Measurements from ENCODE around the gene PLIN4. TPM values are rescaled to one million over a fixed set of nuclear protein-coding genes. Genes with fewer than 3 reads are reported as not detected.
"Not testable (repeated sequence)": the region's sequence is repeated elsewhere in the genome, so short reads cannot be mapped to it uniquely, and the experiment has no call there.

PLIN4 gene
- polyA plus RNA-seq, 1 donor = 1.8 TPM

DNA sequence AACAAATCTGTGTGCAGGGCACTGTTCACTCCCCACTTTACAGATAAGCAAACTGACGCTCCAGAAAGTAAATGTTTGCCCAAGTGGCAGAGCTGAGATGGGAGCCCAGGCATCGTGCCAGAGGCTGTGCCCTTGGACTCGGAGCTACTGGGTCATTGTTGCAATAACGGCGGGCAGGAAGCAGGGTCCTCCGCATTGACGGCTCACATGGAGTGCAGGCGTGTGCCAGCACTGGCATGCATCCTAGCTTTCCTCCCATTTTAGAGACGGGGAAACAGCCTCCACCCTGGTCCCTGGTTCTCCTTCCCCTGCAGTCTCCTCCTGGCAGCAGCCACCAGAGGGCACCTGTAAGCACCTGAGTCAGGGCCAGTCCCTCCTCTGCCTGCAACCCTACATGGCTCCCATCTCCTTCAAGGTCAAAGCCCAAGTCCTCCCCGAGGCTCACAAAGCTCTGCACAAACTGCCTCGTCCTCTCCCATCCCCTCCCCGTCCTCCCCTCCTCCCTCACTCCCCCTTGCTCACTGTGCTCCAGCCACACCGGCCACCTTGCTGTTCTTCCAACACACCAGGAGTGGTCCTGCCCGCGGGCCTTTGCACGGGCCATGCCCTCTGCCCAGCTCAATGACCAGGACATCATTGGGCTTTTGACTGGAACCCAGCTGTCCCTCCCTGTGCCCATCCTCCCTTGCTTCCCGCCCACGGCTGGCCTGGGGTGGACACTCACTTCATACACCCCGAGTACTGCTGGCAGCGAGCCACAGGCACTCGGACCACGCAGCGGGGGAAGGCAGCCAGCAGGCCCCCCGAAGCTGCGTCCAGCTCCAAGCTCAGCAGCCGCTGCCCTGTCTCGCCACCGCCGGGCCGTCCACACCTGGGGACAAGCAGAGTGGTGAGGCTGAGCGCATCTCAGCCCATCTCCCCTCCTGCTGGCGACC, 29.3 kb upstream of the PLIN4 start:
- Histone ChIP-seq H3K27ac (ENCODE audit: low read length) (no peak overlapping the region), H3K36me3 (ENCODE audit: control insufficient read depth, insufficient read depth, low read length) (no peaks in the 10 kb centered on the region), H3K27me3 (ENCODE audit: control insufficient read depth, insufficient read depth, low read length) (no peaks in the 10 kb centered on the region), H3K4me3 (ENCODE audit: low read length) (no peak overlapping the region), H3K9me3 (ENCODE audit: control insufficient read depth, low read depth, low read length) (peaks cover 6% of the 10 kb centered on the region), H3K4me1 (ENCODE audit: control insufficient read depth, insufficient read depth, low read length) (no peaks in the 10 kb centered on the region)
- WGBS (ENCODE audit: insufficient coverage, low lambda C conversion rate) = no CpG with 5 or more reads among the region's 32 CpGs
- no peak for DNase-seq

DNA sequence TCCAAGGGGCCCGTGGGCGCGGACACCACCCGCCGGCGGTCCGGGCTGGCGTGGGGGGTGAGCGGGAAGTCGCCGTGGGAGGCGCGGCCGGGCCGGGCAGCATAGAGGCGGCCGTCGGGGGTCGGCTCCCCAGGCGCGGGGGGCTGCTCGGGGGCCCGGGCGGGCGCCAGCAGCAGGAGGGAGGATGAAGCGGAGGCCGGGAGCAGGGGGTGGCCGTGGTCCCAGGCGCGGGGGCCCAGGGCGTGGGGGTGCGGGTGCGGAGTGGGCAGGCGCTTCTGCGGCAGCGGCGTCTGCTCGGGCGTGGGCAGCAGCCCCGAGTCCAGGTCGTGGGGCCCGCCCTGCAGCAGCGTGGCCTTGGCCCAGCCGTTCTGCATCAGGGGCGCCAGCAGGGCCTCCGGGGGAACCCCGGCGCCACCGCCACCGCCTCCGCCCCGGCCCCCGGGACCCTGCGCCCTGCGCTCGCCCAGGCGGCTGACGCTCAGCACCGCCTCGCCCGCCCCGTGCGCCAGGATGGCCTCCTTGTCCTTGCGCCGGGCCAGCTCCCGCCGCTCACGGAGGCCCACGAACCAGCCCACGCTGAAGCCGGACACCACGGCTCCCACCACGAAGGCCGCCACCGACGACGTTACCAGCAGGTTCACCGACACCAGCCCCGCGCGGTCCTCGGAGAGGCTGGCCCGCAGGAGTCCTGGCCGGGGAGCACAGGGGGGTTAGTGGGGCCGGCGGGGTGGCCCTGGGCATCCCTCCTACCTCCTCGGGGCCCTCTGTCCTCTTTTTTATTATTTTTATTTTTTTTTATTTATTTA, 25.8 kb upstream of the PLIN4 start:
- H3K4me1 ChIP-seq (ENCODE audit: control insufficient read depth, insufficient read depth, low read length) = no peaks in the 10 kb centered on the region
- H3K27me3 ChIP-seq (ENCODE audit: control insufficient read depth, insufficient read depth, low read length) = no peaks in the 10 kb centered on the region
- H3K36me3 ChIP-seq (ENCODE audit: control insufficient read depth, insufficient read depth, low read length) = no peaks in the 10 kb centered on the region
- H3K4me3 ChIP-seq (ENCODE audit: low read length) = no peak overlapping the region
- WGBS (ENCODE audit: insufficient coverage, low lambda C conversion rate) = 93% methylated on average over 6 of the region's 87 CpGs
- H3K9me3 ChIP-seq (ENCODE audit: control insufficient read depth, low read depth, low read length) = peaks cover 10% of the 10 kb centered on the region
- no peak for DNase-seq
- H3K27ac ChIP-seq (ENCODE audit: low read length) = no peak overlapping the region

DNA sequence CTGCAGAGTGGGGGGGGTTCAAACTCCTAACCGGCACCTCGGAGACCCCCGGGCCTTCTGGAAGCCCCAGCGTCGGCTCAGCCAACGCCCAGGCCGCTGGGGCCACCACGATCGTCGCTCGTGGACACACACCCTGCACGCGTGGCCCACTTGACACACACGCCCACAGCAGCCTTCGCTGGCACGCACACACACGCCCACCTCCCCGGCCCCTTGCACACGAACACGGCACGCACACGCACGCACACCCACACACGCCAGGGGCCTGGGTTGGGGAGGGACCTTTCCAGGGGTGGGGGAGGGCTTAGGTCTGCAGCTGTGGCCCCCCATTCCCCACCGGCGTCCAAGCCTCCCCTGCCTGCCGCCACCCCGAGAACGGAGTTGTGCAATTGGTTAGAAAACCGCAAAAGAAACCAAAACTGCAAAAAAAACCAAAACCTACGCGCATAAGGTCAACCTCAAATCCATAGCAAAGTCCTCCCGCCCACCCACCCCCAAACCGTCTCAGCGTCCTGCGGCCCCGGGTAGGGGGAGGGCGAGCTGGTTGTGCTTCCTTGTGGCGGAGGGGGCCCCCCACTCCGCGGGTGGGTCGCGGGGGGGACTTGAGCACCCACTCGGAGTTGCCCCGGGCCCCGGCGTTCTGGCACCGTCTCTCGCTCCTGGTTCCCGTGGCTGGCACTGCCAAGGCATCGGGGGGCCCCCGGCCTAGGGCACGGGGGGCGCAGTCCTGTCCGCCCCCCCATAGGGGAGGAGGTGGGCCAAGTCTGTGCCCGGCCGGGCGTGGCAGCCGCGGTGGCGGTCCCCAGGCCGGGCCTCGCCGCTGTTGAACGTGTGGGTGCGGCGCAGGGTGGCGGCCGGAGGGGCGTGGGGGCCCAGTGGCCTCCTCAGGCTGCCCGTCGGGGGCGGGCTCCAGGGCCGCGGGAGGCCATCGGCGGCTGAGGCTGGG, 24.9 kb upstream of the PLIN4 start:
- H3K4me3 ChIP-seq (ENCODE audit: low read length) = no peak overlapping the region
- no peak overlapping the region for H3K27ac ChIP-seq (ENCODE audit: low read length)
- H3K27me3 ChIP-seq (ENCODE audit: control insufficient read depth, insufficient read depth, low read length) = no peaks in the 10 kb centered on the region
- no peaks in the 10 kb centered on the region for H3K4me1 ChIP-seq (ENCODE audit: control insufficient read depth, insufficient read depth, low read length)
- WGBS (ENCODE audit: insufficient coverage, low lambda C conversion rate) = no CpG with 5 or more reads among the region's 77 CpGs
- DNase-seq = no peak
- peaks cover 10% of the 10 kb centered on the region for H3K9me3 ChIP-seq (ENCODE audit: control insufficient read depth, low read depth, low read length)
- no peaks in the 10 kb centered on the region for H3K36me3 ChIP-seq (ENCODE audit: control insufficient read depth, insufficient read depth, low read length)

GRCh38 chr19:4541806-4542145, 23.5 kb upstream of the PLIN4 start:
- DNase-seq; H3K4me1 ChIP-seq (ENCODE audit: control insufficient read depth, insufficient read depth, low read length); H3K36me3 ChIP-seq (ENCODE audit: control insufficient read depth, insufficient read depth, low read length); H3K27ac ChIP-seq (ENCODE audit: low read length); H3K4me3 ChIP-seq (ENCODE audit: low read length); H3K27me3 ChIP-seq (ENCODE audit: control insufficient read depth, insufficient read depth, low read length): not testable (repeated sequence)
- WGBS (ENCODE audit: insufficient coverage, low lambda C conversion rate) = no CpG with 5 or more reads among the region's 12 CpGs
- H3K9me3 ChIP-seq (ENCODE audit: control insufficient read depth, low read depth, low read length) = peaks cover 10% of the 10 kb centered on the region

- H3K27ac ChIP-seq (ENCODE audit: low read length) = no peak overlapping the region
- H3K36me3 ChIP-seq (ENCODE audit: control insufficient read depth, insufficient read depth, low read length) = no peaks in the 10 kb centered on the region
- H3K4me1 ChIP-seq (ENCODE audit: control insufficient read depth, insufficient read depth, low read length) = no peaks in the 10 kb centered on the region
- no peak for DNase-seq
- H3K9me3 ChIP-seq (ENCODE audit: control insufficient read depth, low read depth, low read length) = peaks cover 10% of the 10 kb centered on the region
- WGBS (ENCODE audit: insufficient coverage, low lambda C conversion rate) = 80% methylated on average over 1 of the region's 12 CpGs
- H3K4me3 ChIP-seq (ENCODE audit: low read length) = no peak overlapping the region
- no peaks in the 10 kb centered on the region for H3K27me3 ChIP-seq (ENCODE audit: control insufficient read depth, insufficient read depth, low read length)
These were observed 23.0 kb upstream of the PLIN4 start for GRCh38 chr19:4541114-4541805.

DNA sequence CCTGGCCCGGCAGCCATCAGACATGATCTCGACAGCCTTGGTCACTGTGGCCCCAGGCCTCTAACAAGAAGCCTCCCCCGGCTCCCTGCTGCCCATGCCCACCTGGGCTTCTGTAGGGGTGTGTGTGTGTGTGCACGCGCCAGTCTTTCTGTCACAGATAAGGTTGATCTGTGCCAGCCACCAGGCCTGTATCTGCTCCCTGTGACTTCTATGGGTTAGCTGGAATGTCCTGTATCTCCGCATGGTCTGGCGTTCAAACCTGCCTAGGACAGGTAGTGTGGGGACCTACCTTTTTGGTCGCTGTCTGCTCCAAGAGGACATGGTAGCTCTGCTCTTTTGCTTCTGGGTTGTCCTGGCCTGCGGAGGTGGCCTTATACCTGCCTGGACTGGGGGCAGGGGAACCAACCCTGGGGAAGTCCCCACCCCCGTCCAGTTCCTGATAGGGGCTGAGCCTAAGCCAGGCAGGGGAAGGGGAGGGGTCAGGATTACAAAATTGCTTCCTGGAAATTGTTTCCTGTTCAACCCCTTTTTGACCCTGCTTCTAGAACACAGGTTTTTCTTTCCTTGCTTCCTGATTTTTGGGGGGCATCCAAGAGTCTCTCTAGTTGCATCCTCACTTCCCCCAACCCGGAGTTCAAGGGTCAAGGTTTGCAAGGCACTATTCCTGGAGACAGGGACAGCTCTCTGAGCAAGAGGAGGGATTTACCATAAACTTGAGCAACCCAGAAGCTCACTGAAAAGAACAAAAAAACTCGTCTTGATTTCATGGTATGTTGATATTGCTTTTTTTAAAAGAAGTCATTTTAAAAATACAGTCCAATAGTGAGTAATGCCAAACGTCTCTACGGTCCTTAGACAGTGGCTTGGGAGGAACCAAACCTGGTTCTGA, 21.7 kb upstream of the PLIN4 start, which contains the start of gene LRG1:
Gene LRG1, minus strand, starts transcription at position 344 of the 889 bp plus-strand sequence. Its CDS starts 23 bp downstream, at position 321.
- Histone ChIP-seq H3K27ac (ENCODE audit: low read length) (peak within 1 kb of the TSS; percentile 6), H3K27me3 (ENCODE audit: control insufficient read depth, insufficient read depth, low read length) (peaks cover 5% of the 10 kb centered on the region), H3K36me3 (ENCODE audit: control insufficient read depth, insufficient read depth, low read length) (no peaks in the 10 kb centered on the region), H3K4me1 (ENCODE audit: control insufficient read depth, insufficient read depth, low read length) (peaks cover 8% of the 10 kb centered on the region), H3K9me3 (ENCODE audit: control insufficient read depth, low read depth, low read length) (peaks cover 13% of the 10 kb centered on the region), H3K4me3 (ENCODE audit: low read length) (no peak within 1 kb of the TSS)
- WGBS (ENCODE audit: insufficient coverage, low lambda C conversion rate) = no CpG with 5 or more reads among the region's 14 CpGs
- peak; percentile 64 to 83 for DNase-seq

GRCh38 chr19:4539169-4539692, 20.9 kb upstream of the PLIN4 start:
- WGBS (ENCODE audit: insufficient coverage, low lambda C conversion rate) = no CpG with 5 or more reads among the region's 3 CpGs
- no peak overlapping the region for H3K4me3 ChIP-seq (ENCODE audit: low read length)
- no peak overlapping the region for H3K27ac ChIP-seq (ENCODE audit: low read length)
- DNase-seq = no peak
- H3K36me3 ChIP-seq (ENCODE audit: control insufficient read depth, insufficient read depth, low read length) = no peaks in the 10 kb centered on the region
- H3K4me1 ChIP-seq (ENCODE audit: control insufficient read depth, insufficient read depth, low read length) = peaks cover 8% of the 10 kb centered on the region
- H3K9me3 ChIP-seq (ENCODE audit: control insufficient read depth, low read depth, low read length) = peaks cover 13% of the 10 kb centered on the region
- H3K27me3 ChIP-seq (ENCODE audit: control insufficient read depth, insufficient read depth, low read length) = peaks cover 10% of the 10 kb centered on the region

- H3K4me1 ChIP-seq (ENCODE audit: control insufficient read depth, insufficient read depth, low read length) = peaks cover 8% of the 10 kb centered on the region
These were observed 20.3 kb upstream of the PLIN4 start for GRCh38 chr19:4538601-4538954.

More at GRCh38 chr19:4538601-4538954, 20.3 kb upstream of the PLIN4 start:
- Histone ChIP-seq H3K9me3 (ENCODE audit: control insufficient read depth, low read depth, low read length) (peaks cover 12% of the 10 kb centered on the region), H3K36me3 (ENCODE audit: control insufficient read depth, insufficient read depth, low read length) (no peaks in the 10 kb centered on the region), H3K27ac (ENCODE audit: low read length) (no peak overlapping the region), H3K4me3 (ENCODE audit: low read length) (no peak overlapping the region), H3K27me3 (ENCODE audit: control insufficient read depth, insufficient read depth, low read length) (peaks cover 13% of the 10 kb centered on the region)
- WGBS (ENCODE audit: insufficient coverage, low lambda C conversion rate) = 100% methylated on average over 1 of the region's 13 CpGs
- DNase-seq = no peak
